Ovary (tissue), 3 donors: ENCODE data around the gene RNF214.
"Not testable (repeated sequence)": the region's sequence is repeated elsewhere in the genome, so short reads cannot be mapped to it uniquely, and the experiment has no call there.

Experiments used
- CTCF ChIP-seq, 3 donors: fragments of 450-650 bp in 2 of 3; fragments of 200-600 bp in 1 of 3; IDR thresholded peaks; one replicate each; pipeline versions ENCODE4 v1.5.1 to v1.8.0; 2016 to 2022; ENCODE audit warnings: antibody characterized with exemption in 3 of 3, mild to moderate bottlenecking in 1 of 3
- EP300 ChIP-seq: sonication (generic); formaldehyde crosslinking; IDR thresholded peaks from one replicate; pipeline ENCODE4 v1.6.1; 2017; ENCODE audit warnings: antibody characterized with exemption
- POLR2A ChIP-seq: fragments of 450-650 bp; IDR thresholded peaks from one replicate; pipeline ENCODE4 v1.6.1; 2017; ENCODE audit warnings: antibody characterized with exemption, mild to moderate bottlenecking, moderate library complexity
- donor health status: DM: no; HTN: no; CAD: no.

GRCh38 chr11:117209351-117210125 lies 22.9 kb upstream of the RNF214 start:
- not testable (repeated sequence) for TF ChIP-seq CTCF (IDR thresholded peaks at IDR 0.05); POLR2A; EP300
